BJ (cell line): Measurements from ENCODE around the gene ALK. TPM values are rescaled to one million over a fixed set of nuclear protein-coding genes. Genes with fewer than 3 reads are reported as not detected.

Source experiments
- CTCF ChIA-PET: fragments of 350-600 bp; formaldehyde crosslinking; extraction: SDS; loops from one replicate; lab custom pipeline; 2021; ENCODE audit warnings: antibody characterized with exemption, inconsistent platforms; lab: Yijun Ruan, JAX
- POLR2A ChIA-PET: fragments of 300-600 bp; sonication (Branson Sonifier 250); formaldehyde crosslinking; extraction: SDS; loops from one replicate; lab custom pipeline; 2021; ENCODE audit warnings: antibody characterized with exemption; lab: Charles Lee
- DNase-seq: peaks from one replicate; pipeline ENCODE4 v3.0.0-alpha.2; 2011; ENCODE audit warnings: low read depth
- H3K27me3 ChIP-seq: 2 replicates; pipeline ENCODE4 v1.6.0; 2011; ENCODE audit warnings: low read length; ENCODE audit not compliant: control insufficient read depth, insufficient read depth
- H3K36me3 ChIP-seq: 2 replicates; pipeline ENCODE4 v1.5.1; 2011; ENCODE audit warnings: low read length; ENCODE audit not compliant: control insufficient read depth, insufficient read depth
- H3K4me3 ChIP-seq: 2 replicates; pipeline ENCODE4 v1.5.1; 2011; ENCODE audit warnings: low read depth, mild to moderate bottlenecking, control low read depth, low read length
- CTCF ChIP-seq: IDR thresholded peaks from 2 replicates; pipeline ENCODE4 v1.5.1; 2011; ENCODE audit warnings: low read depth, mild to moderate bottlenecking, control low read depth, inconsistent platforms, low read length, moderate library complexity; ENCODE audit not compliant: insufficient read depth
- polyA plus RNA-seq: library from polyadenylated mRNA; depleted of rRNA; stranded (reverse); fragments of >200 nt; gene quantifications from 2 replicates; pipeline ENCODE4 v1.2.3, GENCODE V29; 2011

Gene ALK
- polyA plus RNA-seq, 1 experiment: not detected

GRCh38 chr2:29570539-29570938, 350.8 kb downstream of the ALK start:
- DNase-seq: no peak
- Histone ChIP-seq H3K4me3 (no peak overlapping the region), H3K27me3 (peaks cover 7% of the 10 kb centered on the region), H3K36me3 (no peaks in the 10 kb centered on the region)
- TF ChIP-seq CTCF: no peak
- CTCF ChIA-PET: no interaction called here
- POLR2A ChIA-PET: no interaction called here

GRCh38 chr2:29567906-29568520, 353.4 kb downstream of the ALK start:
- H3K27me3 ChIP-seq: peaks cover 3% of the 10 kb centered on the region
- DNase-seq: no peak
- ChIA-PET POLR2A (no interaction called here), CTCF (no interaction called here)
- no peak overlapping the region for H3K4me3 ChIP-seq
- no peaks in the 10 kb centered on the region for H3K36me3 ChIP-seq
- TF ChIP-seq CTCF: no peak

GRCh38 chr2:29563697-29564096, 357.7 kb downstream of the ALK start:
- ChIA-PET POLR2A (no interaction called here), CTCF (interaction anchor here (0.6 kb wide), 1 partner anchor 25 kb away, joined by 3 read pairs; no protein-coding TSS in a partner anchor)
- Histone ChIP-seq H3K4me3 (no peak overlapping the region), H3K36me3 (no peaks in the 10 kb centered on the region), H3K27me3 (0 out of 2 replicates have a peak, but pooled peaks cover 2% of the 10 kb centered on the region)
- no peak for DNase-seq
- no peak for TF ChIP-seq CTCF

- DNase-seq: no peak
- ChIA-PET POLR2A (no interaction called here), CTCF (no interaction called here)
- Histone ChIP-seq H3K36me3 (no peaks in the 10 kb centered on the region), H3K27me3 (no peaks in the 10 kb centered on the region), H3K4me3 (no peak overlapping the region)
- no peak for TF ChIP-seq CTCF
These were observed 358.5 kb downstream of the ALK start for GRCh38 chr2:29562896-29563295.

- POLR2A ChIA-PET: no interaction called here
- Histone ChIP-seq H3K27me3 (no peaks in the 10 kb centered on the region), H3K4me3 (no peak overlapping the region), H3K36me3 (no peaks in the 10 kb centered on the region)
- no peak for DNase-seq
- CTCF ChIA-PET: no interaction called here
- no peak for TF ChIP-seq CTCF
These were observed 359.1 kb downstream of the ALK start for GRCh38 chr2:29562319-29562718.
